LNCaP clone FGC (cell line): ENCODE measurements around the gene RUNX1.
"Not testable (repeated sequence)": the region's sequence is repeated elsewhere in the genome, so short reads cannot be mapped to it uniquely, and the experiment has no call there.

Experiments used
- DNase-seq: peaks from one replicate; pipeline ENCODE4 v3.0.0-alpha.2; 2011; ENCODE audit warnings: low read depth
- H3K4me3 ChIP-seq: 2 replicates; pipeline ENCODE4 v1.5.1; 2011; ENCODE audit warnings: mild to moderate bottlenecking, low read depth, low read length, control low read depth
- TF ChIP-seq, protein P1 (sequence below): IDR thresholded peaks from 2 replicates; pipeline ENCODE4 v1.5.1; 2012; ENCODE audit warnings: mild to moderate bottlenecking; ENCODE audit not compliant: control insufficient read depth, insufficient read depth; ENCODE audit errors: extremely low read depth

Gene RUNX1

DNA sequence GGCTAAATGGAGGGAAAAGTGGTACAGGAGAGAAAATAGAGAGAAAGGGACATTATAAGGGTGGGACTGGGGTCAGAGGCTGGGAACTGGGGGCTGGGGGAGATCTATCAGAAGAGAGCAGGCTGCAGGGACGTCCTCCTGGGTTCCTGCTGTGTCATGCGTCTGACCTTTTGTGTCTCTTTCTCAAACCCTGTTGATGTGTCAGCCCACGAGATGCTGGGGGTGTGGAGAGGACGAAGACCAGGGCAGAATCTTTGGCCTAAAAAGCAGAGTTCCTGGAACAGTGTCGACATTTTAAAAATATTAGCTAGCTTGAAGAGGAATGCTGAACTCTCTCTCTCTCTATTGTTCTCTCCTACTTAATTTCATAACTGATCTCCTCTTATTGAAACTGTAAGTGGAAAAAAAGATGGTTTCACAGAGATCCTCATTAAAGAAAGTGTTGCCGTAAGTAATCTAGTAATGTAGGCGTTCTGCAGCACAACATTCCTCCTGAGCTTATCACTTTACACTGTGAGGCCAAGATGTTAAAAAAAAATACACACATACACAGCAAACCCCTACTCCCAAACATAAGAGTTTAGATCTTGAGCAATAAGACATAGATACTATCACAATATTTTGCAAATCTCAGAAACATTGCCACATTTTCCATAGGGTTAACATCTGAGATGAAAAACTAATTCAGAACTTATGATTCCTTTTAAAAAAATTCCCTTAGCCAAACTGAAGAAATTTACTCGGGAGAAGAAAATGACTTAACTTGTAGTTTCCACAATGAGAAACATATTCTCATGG, 52.6 kb downstream of the RUNX1 start:
- H3K4me3 ChIP-seq, result no peak overlapping the region
- DNase-seq, result no peak
- TF ChIP-seq, protein P1, sequence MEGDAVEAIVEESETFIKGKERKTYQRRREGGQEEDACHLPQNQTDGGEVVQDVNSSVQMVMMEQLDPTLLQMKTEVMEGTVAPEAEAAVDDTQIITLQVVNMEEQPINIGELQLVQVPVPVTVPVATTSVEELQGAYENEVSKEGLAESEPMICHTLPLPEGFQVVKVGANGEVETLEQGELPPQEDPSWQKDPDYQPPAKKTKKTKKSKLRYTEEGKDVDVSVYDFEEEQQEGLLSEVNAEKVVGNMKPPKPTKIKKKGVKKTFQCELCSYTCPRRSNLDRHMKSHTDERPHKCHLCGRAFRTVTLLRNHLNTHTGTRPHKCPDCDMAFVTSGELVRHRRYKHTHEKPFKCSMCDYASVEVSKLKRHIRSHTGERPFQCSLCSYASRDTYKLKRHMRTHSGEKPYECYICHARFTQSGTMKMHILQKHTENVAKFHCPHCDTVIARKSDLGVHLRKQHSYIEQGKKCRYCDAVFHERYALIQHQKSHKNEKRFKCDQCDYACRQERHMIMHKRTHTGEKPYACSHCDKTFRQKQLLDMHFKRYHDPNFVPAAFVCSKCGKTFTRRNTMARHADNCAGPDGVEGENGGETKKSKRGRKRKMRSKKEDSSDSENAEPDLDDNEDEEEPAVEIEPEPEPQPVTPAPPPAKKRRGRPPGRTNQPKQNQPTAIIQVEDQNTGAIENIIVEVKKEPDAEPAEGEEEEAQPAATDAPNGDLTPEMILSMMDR, result no peak

GRCh38 chr21:34995979-34996303, 53.2 kb downstream of the RUNX1 start:
- H3K4me3 ChIP-seq, result no peak overlapping the region
- TF ChIP-seq, protein P1, result no peak
- no peak for DNase-seq

DNA sequence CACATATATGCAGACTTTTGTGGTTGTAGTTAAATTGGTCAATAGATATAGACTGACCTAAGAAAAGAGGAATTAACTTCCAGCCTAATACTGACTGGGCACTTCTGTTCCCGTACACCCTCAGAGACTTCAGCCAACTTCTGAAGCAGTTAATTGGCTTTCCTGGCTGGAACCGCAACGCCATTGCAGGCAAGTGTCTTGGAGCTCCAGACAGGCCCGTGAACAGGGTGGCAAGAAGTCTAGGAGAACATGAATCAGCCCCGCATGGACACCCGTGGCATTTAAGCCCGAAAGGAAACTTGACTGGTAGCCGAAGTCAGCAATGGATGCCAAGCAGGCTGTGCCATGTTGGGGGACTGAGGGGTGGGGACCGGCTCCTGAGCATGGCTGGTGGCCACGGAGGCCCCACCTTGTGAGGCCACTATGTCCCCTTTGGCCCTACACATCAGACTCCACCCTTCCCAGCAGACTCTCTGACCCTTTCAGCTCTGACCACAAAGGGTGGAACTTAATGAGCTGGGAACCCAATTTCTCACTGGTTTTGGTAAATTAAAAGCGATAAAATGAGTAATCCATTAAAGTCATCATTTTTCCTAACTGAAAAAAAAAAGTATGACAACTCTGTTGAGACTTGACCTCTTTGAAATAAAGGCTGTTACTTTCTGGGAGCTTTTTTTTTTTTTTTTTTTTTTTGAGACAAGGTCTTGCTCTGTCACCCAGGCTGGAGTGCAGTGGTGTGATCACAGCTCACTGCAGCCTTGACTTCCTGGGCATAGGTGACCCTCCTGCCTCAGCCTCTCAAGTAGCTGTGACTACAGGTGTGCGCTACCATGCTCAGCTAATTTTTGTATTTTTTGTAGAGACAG, 54.1 kb downstream of the RUNX1 start:
- TF ChIP-seq, protein P1, result no peak
- DNase-seq, result no peak
- no peak overlapping the region for H3K4me3 ChIP-seq

GRCh38 chr21:34993521-34993921, 55.6 kb downstream of the RUNX1 start:
- not testable (repeated sequence) for H3K4me3 ChIP-seq, DNase-seq

- DNase-seq, result no peak
- H3K4me3 ChIP-seq, result no peak overlapping the region
- TF ChIP-seq, protein P1, result no peak
Observed at GRCh38 chr21:34992736-34993398, 56.2 kb downstream of the RUNX1 start.

DNA sequence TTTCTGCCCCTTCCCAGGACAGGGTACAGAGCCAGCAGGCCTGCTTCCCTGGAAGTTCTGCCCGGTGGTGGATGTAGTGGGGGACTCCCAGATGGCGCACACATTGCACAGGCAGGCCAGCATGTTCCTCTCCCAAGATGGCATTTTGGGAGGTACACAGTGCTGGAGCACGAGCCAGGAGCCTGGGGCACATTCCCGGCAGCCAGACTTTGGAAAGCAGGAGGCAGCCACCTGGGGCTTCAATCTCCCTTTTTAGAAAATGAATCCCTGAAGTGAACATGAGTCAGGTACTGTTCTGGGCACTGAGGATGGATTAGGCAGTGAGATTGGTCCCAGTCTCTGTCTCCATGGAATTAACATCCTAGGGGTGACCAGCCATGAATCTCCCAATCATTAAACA, 56.9 kb downstream of the RUNX1 start:
- no peak overlapping the region for H3K4me3 ChIP-seq
- TF ChIP-seq, protein P1, result no peak
- no peak for DNase-seq

- no peak for DNase-seq
- TF ChIP-seq, protein P1, result no peak
- H3K4me3 ChIP-seq, result no peak overlapping the region
Observed at GRCh38 chr21:34991366-34991957, 57.6 kb downstream of the RUNX1 start.
